ENCODE measurements around the gene SPIRE1. TPM values are rescaled to one million over a fixed set of nuclear protein-coding genes. Genes with fewer than 3 reads are reported as not detected.
"Not testable (repeated sequence)": the region's sequence is repeated elsewhere in the genome, so short reads cannot be mapped to it uniquely, and the experiment has no call there.

The SPIRE1 gene
- total RNA-seq, 2 experiments from 2014 or later, result 1.3 to 1.7 TPM

DNA sequence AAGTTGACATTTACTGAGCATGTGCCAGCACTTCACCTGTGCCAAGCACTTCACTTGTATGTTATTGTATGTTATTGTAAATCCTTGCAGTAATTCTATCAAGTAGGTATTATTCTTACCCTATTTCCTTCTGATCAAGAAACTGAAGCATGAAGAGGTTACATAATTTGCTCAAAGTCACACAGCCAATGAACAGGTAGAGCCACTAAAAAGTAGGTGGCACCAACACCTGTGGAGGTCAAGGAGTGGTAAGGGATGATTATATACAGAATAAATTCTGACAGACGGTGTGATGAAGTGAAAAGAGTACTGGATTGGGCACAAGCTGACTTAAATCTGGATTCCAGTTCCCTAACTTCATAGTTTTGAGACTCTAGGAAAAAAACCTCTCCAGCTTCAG lies 71.0 kb downstream of the SPIRE1 start:
- Mint-ChIP-seq H3K4me3 (no peak overlapping the region), H3K36me3 (ENCODE audit: low read depth) (no peaks in the 10 kb centered on the region), H3K27me3 (ENCODE audit: low read depth) (peaks cover 3% of the 10 kb centered on the region), H3K9me3 (no peaks in the 10 kb centered on the region), H3K27ac (no peak overlapping the region), H3K4me1 (ENCODE audit: low read depth) (no peaks in the 10 kb centered on the region)
- CTCF ChIA-PET, result interaction anchor here (0.5 to 0.7 kb wide), 2 partner anchors 196 to 917 kb away, joined by 3 read pairs; no protein-coding TSS in a partner anchor
- no peak for DNase-seq
- intact Hi-C loops (cut with micrococcal nuclease), result no loop called here

DNA sequence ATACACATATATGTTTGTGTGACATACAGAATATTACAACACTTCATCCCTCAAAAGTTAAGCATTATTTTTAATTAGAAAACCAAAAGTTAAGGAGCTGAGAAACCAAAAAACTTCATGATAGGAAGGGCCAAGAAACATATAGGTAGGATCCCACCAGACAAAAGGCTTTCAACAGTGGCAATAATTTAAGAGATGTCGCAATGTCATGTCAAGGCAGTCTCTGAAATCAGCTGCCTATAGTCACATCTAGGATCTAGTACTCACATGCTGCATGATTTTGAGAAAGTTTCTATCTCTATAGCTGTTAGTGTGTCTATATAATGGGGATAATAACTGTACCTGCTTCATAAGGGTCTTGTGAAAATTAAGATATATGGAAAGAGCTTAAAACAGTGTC lies 72.7 kb downstream of the SPIRE1 start:
- H3K4me3 Mint-ChIP-seq, result no peak overlapping the region
- H3K27ac Mint-ChIP-seq, result no peak overlapping the region
- H3K27me3 Mint-ChIP-seq (ENCODE audit: low read depth), result peaks cover 3% of the 10 kb centered on the region
- CTCF ChIA-PET, result no interaction called here
- no peaks in the 10 kb centered on the region for H3K4me1 Mint-ChIP-seq (ENCODE audit: low read depth)
- no peaks in the 10 kb centered on the region for H3K9me3 Mint-ChIP-seq
- DNase-seq, result no peak
- intact Hi-C loops (cut with micrococcal nuclease), result no loop called here
- H3K36me3 Mint-ChIP-seq (ENCODE audit: low read depth), result no peaks in the 10 kb centered on the region

DNA sequence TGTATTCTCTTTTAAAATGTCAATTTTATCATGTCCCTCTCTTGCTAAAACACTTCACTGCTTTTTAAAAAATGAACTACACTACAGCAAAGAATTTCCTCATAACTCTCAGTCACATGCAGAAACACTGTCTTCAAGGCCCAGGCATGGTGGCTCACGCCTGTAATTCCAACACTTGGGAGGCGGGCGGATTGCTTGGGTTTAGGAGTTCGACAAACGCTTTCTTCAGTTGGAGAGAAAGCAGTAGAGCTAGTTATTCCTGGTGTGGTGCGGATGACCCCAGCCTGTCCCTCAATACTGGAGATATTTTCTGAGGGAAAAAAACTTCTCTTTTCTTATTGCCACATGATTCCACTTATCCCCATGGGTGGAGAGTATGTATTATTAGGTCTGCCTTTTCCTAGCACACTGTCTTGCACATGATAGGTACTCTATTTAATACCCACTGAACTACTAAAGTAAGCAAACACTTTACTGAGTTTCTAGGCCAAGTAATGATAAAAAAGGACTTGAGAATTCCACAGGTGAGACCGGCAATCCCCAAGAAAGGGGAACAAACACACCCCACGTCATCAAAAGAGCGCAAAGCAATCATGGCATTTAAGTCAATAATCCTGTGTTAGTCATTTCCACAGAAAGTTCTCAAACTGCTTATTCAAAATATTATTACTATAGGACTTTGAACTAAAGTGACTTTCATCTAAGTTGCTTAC lies 77.1 kb downstream of the SPIRE1 start:
- intact Hi-C loops (cut with micrococcal nuclease), result no loop called here
- no peak for DNase-seq
- Mint-ChIP-seq H3K27ac (no peak overlapping the region), H3K9me3 (no peaks in the 10 kb centered on the region), H3K27me3 (ENCODE audit: low read depth) (peaks cover 3% of the 10 kb centered on the region), H3K4me3 (no peak overlapping the region), H3K36me3 (ENCODE audit: low read depth) (no peaks in the 10 kb centered on the region), H3K4me1 (ENCODE audit: low read depth) (no peaks in the 10 kb centered on the region)
- CTCF ChIA-PET, result no interaction called here

DNA sequence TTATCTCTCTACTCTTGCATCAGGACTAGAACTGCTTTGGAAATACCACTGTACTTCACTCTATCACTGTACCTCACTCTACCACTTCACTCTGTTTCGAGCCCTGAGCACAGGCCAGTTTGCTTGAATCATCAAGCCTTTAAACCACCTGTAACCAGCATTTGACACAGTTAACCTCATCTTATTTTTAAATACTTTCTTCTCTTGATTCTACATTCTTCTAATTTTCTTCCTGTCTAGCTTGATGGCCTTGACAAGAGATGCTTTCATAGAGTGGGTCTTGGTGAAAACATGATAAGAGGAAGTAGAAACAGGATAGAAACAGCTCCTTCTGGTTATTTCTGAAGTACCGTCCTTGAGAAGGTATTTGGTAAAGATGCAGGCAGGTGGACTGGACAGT lies 78.1 kb downstream of the SPIRE1 start:
- no peak overlapping the region for H3K4me3 Mint-ChIP-seq
- intact Hi-C loops (cut with micrococcal nuclease), result no loop called here
- no peak overlapping the region for H3K27ac Mint-ChIP-seq
- no peaks in the 10 kb centered on the region for H3K36me3 Mint-ChIP-seq (ENCODE audit: low read depth)
- H3K9me3 Mint-ChIP-seq, result no peaks in the 10 kb centered on the region
- no peak for DNase-seq
- CTCF ChIA-PET, result no interaction called here
- peaks cover 3% of the 10 kb centered on the region for H3K27me3 Mint-ChIP-seq (ENCODE audit: low read depth)
- no peaks in the 10 kb centered on the region for H3K4me1 Mint-ChIP-seq (ENCODE audit: low read depth)

DNA sequence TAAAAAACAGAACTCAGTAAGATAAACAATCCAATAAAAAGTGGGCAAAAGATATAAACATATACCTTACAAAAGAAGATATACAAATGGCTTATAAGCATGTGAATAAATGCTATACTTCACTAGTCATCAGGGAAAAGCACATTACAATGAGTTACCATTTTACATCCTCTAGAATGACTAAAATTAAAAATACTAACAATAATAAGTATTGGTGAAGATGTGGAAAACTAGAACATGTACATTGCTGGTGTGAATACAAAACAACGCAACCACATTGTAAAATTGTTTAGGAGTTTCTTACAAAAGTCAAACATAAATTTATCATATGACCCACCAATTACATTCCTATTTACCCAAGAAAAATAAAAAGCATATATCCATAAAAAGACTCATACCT lies 80.1 kb downstream of the SPIRE1 start:
- peaks cover under 1% of the 10 kb centered on the region for H3K27me3 Mint-ChIP-seq (ENCODE audit: low read depth)
- H3K9me3 Mint-ChIP-seq, result no peaks in the 10 kb centered on the region
- no peak overlapping the region for H3K27ac Mint-ChIP-seq
- intact Hi-C loops (cut with micrococcal nuclease), result no loop called here
- no peak for DNase-seq
- H3K4me3 Mint-ChIP-seq, result no peak overlapping the region
- CTCF ChIA-PET, result interaction anchor here (0.6 kb wide), 1 partner anchor 1059 kb away, joined by 3 read pairs; no protein-coding TSS in a partner anchor
- H3K36me3 Mint-ChIP-seq (ENCODE audit: low read depth), result no peaks in the 10 kb centered on the region
- H3K4me1 Mint-ChIP-seq (ENCODE audit: low read depth), result no peaks in the 10 kb centered on the region

DNA sequence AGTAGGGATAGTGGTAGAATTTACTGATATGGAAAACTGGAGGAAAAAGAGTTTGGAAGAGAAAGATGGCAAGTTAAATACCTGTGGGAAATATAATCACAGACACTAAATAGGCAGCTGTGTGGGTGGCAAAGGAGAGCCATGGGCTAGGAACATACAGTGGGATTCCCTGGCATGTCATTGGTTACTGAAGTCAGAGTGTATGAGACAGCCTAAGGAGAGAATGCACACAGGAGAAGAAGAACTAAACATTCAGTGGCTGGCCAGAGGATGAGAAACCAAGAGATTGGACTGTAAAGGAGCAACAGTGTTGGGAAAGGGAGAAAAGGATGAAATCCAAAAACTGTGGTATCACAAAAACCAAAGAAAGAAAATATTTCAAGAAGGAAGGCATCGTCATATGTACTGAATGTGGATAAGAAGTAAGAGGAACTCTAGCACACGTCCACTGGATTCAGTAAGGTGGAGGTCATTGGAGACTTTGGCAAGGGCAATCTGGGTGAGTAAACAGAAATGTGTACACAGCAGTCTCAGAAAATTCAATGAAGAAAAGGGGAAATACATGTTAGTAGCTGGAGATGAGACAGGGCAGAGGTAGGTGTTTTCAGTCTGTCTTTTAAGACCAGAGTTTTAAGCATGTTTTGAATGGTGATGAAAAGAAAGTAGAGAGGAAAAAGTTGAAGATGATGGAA lies 83.3 kb downstream of the SPIRE1 start:
- H3K36me3 Mint-ChIP-seq (ENCODE audit: low read depth), result no peaks in the 10 kb centered on the region
- H3K27ac Mint-ChIP-seq, result no peak overlapping the region
- H3K4me1 Mint-ChIP-seq (ENCODE audit: low read depth), result no peaks in the 10 kb centered on the region
- no peak overlapping the region for H3K4me3 Mint-ChIP-seq
- intact Hi-C loops (cut with micrococcal nuclease), result no loop called here
- no peak for DNase-seq
- H3K27me3 Mint-ChIP-seq (ENCODE audit: low read depth), result peaks cover 2% of the 10 kb centered on the region
- H3K9me3 Mint-ChIP-seq, result no peaks in the 10 kb centered on the region
- CTCF ChIA-PET, result no interaction called here

DNA sequence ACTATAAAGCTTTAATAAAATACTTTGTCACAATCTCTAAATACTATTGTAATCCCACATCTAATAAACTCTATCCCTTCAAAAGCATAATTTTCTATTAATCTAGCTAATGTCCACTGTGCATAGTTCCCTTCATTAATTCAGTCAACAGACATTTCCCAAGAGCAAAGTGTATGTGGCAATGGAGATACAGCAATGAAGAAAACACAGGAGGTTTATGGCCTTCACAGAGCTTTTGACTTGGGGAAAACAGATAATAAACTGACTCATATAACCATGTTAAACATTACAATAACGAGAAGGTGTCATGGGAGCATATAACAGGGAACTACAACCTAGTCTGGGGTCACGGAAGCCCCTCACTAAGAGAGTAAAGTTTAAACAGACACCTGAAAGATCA lies 86.3 kb downstream of the SPIRE1 start:
- no peaks in the 10 kb centered on the region for H3K9me3 Mint-ChIP-seq
- no peak overlapping the region for H3K4me3 Mint-ChIP-seq
- H3K27me3 Mint-ChIP-seq (ENCODE audit: low read depth), result peaks cover 4% of the 10 kb centered on the region
- intact Hi-C loops (cut with micrococcal nuclease), result no loop called here
- DNase-seq, result no peak
- no peak overlapping the region for H3K27ac Mint-ChIP-seq
- H3K4me1 Mint-ChIP-seq (ENCODE audit: low read depth), result no peaks in the 10 kb centered on the region
- no peaks in the 10 kb centered on the region for H3K36me3 Mint-ChIP-seq (ENCODE audit: low read depth)
- CTCF ChIA-PET, result no interaction called here

DNA sequence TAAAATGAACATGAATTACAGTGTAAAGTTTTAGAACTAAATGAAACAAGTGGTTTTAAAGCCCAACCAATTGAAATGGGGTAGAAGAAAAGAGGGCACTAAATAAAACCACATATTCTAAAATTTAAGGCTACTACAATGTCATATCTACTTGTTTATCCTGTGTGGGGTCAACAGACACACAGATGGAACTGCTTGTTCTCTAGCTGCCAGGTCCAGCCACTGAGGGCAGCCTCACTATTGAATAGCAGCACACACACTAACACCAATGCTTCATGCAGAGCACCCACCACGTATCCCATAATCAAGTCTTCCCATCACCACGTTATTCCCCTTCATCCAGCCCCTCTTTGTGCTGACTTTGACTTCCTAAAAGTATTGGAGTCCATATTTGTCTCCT lies 88.1 kb downstream of the SPIRE1 start:
- Mint-ChIP-seq H3K27ac (no peak overlapping the region), H3K27me3 (ENCODE audit: low read depth) (peaks cover 9% of the 10 kb centered on the region), H3K4me3 (no peak overlapping the region), H3K9me3 (no peaks in the 10 kb centered on the region), H3K4me1 (ENCODE audit: low read depth) (no peaks in the 10 kb centered on the region), H3K36me3 (ENCODE audit: low read depth) (no peaks in the 10 kb centered on the region)
- CTCF ChIA-PET, result no interaction called here
- intact Hi-C loops (cut with micrococcal nuclease), result no loop called here
- DNase-seq, result no peak

DNA sequence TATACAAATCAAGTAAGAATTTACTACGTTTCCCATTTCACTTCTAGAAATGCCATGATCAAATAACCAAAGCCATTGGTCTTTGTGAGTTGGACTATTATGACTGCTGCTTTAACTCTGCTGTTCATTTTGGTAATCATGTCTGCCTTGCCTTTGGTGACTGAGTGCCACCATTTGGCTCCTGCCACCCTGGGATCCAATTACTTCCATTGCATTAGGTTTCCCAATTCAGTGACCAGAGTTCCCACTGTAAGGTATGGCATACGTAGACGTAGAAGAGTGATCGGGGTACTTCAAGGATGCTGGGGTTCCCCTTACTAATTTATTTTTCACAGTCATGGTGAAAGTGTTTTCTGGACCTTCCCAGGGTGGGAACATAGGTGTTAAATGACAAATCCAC lies 90.1 kb downstream of the SPIRE1 start:
- Mint-ChIP-seq H3K27me3 (ENCODE audit: low read depth) (peaks cover 14% of the 10 kb centered on the region), H3K4me3 (no peak overlapping the region), H3K4me1 (ENCODE audit: low read depth) (no peaks in the 10 kb centered on the region), H3K27ac (no peak overlapping the region), H3K36me3 (ENCODE audit: low read depth) (no peaks in the 10 kb centered on the region), H3K9me3 (no peaks in the 10 kb centered on the region)
- CTCF ChIA-PET, result no interaction called here
- DNase-seq, result no peak
- intact Hi-C loops (cut with micrococcal nuclease), result no loop called here

DNA sequence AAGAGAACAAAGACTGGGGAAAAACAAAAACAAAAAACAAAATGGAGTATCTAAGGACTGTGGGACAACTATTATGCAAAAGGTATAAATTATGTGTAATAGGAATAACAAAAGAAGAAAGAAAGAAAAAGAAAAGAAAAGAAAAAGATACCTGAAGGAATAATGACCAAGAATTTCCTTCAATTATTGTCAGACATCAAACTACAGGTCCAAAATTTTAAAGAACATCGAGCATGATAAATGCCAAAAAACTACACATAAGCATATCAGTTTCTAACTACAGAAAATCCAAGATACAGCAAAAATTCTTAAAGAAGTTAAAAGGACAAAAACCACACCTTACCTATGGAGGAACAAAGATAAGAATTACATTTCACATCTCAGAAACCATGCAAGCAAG lies 93.0 kb downstream of the SPIRE1 start:
- intact Hi-C loops (cut with micrococcal nuclease), result no loop called here
- Mint-ChIP-seq H3K9me3 (no peaks in the 10 kb centered on the region), H3K36me3 (ENCODE audit: low read depth) (no peaks in the 10 kb centered on the region), H3K4me3 (no peak overlapping the region), H3K4me1 (ENCODE audit: low read depth) (no peaks in the 10 kb centered on the region), H3K27me3 (ENCODE audit: low read depth) (peaks cover 12% of the 10 kb centered on the region), H3K27ac (no peak overlapping the region)
- no peak for DNase-seq
- CTCF ChIA-PET, result no interaction called here

DNA sequence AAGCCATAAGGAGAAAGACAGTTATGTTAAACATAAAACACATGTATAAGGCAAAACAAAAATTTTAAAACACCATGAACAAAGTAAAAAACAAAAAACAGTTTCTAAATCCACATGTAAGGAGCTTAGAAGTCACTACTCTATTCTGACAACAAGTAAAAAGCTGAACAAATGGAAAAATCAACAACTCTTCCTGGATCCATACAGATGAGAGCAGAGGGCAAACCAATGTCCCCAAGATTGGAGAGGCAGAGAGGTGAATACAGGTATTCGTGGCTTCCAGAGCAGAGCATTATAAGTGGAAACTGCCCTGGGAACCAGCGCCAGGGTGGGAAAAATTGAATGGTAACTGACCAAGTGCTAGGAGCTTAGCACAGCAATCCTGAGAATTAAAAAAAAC lies 93.5 kb downstream of the SPIRE1 start:
- Mint-ChIP-seq H3K36me3 (ENCODE audit: low read depth) (no peaks in the 10 kb centered on the region), H3K4me1 (ENCODE audit: low read depth) (no peaks in the 10 kb centered on the region), H3K4me3 (no peak overlapping the region), H3K27me3 (ENCODE audit: low read depth) (peaks cover 12% of the 10 kb centered on the region), H3K9me3 (no peaks in the 10 kb centered on the region), H3K27ac (no peak overlapping the region)
- CTCF ChIA-PET, result no interaction called here
- intact Hi-C loops (cut with micrococcal nuclease), result no loop called here
- no peak for DNase-seq

DNA sequence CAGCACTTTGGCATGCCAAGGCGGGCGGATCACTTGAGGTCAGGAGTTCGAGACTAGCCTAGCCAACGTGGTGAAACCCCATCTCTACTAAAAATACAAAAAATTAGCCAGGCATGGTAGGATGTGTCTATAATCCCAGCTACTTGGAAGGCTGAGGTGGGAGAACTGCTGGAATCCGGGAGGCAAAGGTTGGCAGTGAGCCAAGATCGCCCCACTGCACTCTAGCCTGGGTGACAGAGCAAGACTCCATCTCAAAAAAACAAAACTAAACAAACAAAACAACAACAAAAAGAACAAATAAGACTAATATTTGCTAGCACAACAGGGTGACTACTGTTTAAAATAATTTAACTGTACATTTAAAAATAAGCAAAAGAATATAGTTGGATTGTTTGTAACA lies 97.3 kb downstream of the SPIRE1 start:
- H3K27ac Mint-ChIP-seq; H3K9me3 Mint-ChIP-seq; H3K4me1 Mint-ChIP-seq (ENCODE audit: low read depth); DNase-seq; intact Hi-C loops (cut with micrococcal nuclease); CTCF ChIA-PET; H3K36me3 Mint-ChIP-seq (ENCODE audit: low read depth); H3K4me3 Mint-ChIP-seq: not testable (repeated sequence)
- peaks cover 10% of the 10 kb centered on the region for H3K27me3 Mint-ChIP-seq (ENCODE audit: low read depth)

DNA sequence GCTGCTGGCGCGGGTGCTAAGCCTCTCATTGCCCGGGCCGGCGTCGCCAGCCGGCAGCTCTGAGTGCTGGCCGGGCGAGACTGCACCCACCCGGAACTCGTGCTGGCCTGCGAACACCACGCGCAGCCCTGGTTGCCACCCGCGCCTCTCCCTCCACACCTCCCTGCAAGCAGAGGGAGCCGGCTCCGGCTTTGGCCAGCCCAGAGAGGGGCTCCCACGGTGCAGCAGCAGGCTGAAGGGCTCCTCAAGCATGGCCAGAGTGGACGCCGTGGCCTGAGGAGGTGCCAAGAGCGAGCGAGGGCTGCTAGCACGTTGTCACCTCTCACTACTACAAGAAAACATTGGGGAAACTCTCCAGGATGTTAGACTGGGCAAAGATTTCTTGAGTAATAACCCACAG lies 98.6 kb downstream of the SPIRE1 start:
- CTCF ChIA-PET, result no interaction called here
- intact Hi-C loops (cut with micrococcal nuclease), result no loop called here
- Mint-ChIP-seq H3K9me3 (peaks cover 7% of the 10 kb centered on the region), H3K4me1 (ENCODE audit: low read depth) (no peaks in the 10 kb centered on the region), H3K27me3 (ENCODE audit: low read depth) (peaks cover under 1% of the 10 kb centered on the region), H3K27ac (no peak overlapping the region), H3K36me3 (ENCODE audit: low read depth) (no peaks in the 10 kb centered on the region), H3K4me3 (no peak overlapping the region)
- no peak for DNase-seq

Data from activated naive CD4-positive, alpha-beta T cell treated with anti-CD3 and anti-CD28 coated beads for 36 hours (primary cell).